Measurements from ENCODE around the gene LMBR1.
"Not testable (repeated sequence)": the region's sequence is repeated elsewhere in the genome, so short reads cannot be mapped to it uniquely, and the experiment has no call there.

Gene LMBR1

GRCh38 chr7:156848979-156849378 lies 44.0 kb downstream of the LMBR1 start:
- in situ Hi-C loops (cut with MboI; ENCODE audit: low sequenced_read_pairs), result no loop called here

GRCh38 chr7:156845379-156846101 lies 47.4 kb downstream of the LMBR1 start:
- in situ Hi-C loops (cut with MboI; ENCODE audit: low sequenced_read_pairs), result no loop called here

- in situ Hi-C loops (cut with MboI; ENCODE audit: low sequenced_read_pairs), result not testable (repeated sequence)
Observed at GRCh38 chr7:156843582-156843981, 49.4 kb downstream of the LMBR1 start.

GRCh38 chr7:156843157-156843556 lies 49.8 kb downstream of the LMBR1 start:
- in situ Hi-C loops (cut with MboI; ENCODE audit: low sequenced_read_pairs), result no loop called here

DNA sequence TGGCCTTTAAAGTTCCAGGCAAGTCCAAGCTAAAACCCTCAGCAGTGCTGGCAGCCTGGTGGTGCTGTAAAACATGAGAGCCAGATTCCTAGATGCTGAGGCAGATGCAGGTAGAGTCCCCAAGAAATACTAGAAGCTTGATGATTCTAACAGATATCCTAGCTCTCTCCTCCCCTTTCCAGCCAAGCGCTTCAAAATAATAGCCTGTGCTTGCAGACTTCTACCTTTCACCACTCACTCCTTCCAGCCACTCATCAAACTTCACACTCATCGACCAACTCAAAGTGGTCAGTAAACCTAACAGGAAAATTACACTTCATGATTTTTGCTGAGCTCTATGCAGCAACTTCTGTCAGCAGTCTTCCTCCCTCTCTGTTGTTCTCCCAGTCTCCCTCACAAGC lies 50.2 kb downstream of the LMBR1 start:
- in situ Hi-C loops (cut with MboI; ENCODE audit: low sequenced_read_pairs), result no loop called here

GRCh38 chr7:156842317-156842716 lies 50.7 kb downstream of the LMBR1 start:
- in situ Hi-C loops (cut with MboI; ENCODE audit: low sequenced_read_pairs), result no loop called here

GRCh38 chr7:156841497-156841896 lies 51.5 kb downstream of the LMBR1 start:
- in situ Hi-C loops (cut with MboI; ENCODE audit: low sequenced_read_pairs), result no loop called here

- in situ Hi-C loops (cut with MboI; ENCODE audit: low sequenced_read_pairs), result no loop called here
Observed at GRCh38 chr7:156840134-156840533, 52.8 kb downstream of the LMBR1 start.

DNA sequence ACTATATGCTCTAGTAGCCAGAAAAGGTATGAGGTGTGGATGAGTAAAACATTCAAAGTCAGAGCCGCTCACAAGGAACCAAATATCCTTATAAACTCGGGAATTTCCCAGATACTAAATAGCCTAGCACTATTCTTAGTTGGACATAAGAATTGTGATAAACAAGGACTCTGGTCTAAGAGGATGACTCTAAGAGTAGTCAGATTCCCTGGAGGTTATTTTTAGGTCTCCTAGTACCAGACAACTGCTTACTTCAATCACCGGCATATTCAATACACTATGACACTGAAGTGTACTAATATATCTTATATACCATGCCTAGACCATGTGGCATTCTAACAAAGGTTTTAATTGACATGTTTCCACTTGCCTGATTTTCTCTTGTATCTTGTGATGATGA lies 56.5 kb downstream of the LMBR1 start:
- in situ Hi-C loops (cut with MboI; ENCODE audit: low sequenced_read_pairs), result no loop called here

GRCh38 chr7:156834462-156834861 lies 58.5 kb downstream of the LMBR1 start:
- in situ Hi-C loops (cut with MboI; ENCODE audit: low sequenced_read_pairs), result no loop called here

DNA sequence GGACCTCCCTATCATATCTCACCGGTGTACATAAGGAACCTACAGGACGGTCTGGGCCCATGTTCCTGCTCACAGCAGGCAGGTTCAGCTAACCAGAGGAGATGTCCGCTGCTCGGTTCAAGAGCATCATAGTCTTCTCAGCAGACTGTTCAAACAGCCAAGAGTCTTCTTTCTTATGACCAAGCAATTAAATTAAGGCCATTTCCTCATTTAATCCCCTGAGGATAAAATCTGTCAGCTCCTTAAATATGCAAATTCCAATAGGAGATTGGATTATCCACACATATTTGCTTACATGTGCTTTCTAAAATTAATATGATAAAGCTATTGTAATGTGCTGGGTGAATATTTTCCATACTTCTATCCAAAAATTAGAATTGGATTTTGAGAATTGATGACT lies 59.7 kb downstream of the LMBR1 start:
- in situ Hi-C loops (cut with MboI; ENCODE audit: low sequenced_read_pairs), result no loop called here

GRCh38 chr7:156832195-156832877 lies 60.6 kb downstream of the LMBR1 start:
- in situ Hi-C loops (cut with MboI; ENCODE audit: low sequenced_read_pairs), result no loop called here

DNA sequence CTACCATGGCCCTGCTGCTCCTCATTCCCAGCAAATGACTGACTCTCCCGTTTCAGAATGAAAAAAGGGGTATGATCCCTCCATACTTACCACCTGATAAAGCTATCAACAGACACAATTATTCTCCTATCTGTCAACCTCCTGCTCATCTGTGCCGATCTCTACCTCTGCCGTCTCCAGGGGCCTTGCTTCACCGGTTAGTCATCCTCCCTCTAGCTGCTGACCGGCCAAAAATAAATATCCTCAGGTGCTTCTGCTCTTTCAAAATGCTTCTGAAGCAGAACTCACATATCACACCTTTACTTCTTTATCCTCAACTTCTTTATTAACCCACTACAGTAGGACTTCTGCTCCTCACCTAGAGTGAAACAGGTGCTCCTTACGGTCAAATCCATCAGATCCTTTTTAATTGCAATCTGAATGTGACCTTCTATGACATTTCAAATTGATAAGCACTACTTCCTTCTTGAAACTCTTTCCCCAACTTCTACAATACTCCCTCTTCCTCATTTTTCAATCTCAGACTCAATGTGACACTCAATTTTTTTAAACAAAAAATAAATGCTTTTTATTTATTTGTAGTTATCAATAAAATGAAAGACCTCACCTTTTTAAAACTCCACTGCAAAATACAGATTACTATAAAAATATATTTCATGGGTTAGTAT lies 63.2 kb downstream of the LMBR1 start:
- in situ Hi-C loops (cut with MboI; ENCODE audit: low sequenced_read_pairs), result no loop called here

GRCh38 chr7:156827587-156828203 lies 65.3 kb downstream of the LMBR1 start:
- in situ Hi-C loops (cut with MboI; ENCODE audit: low sequenced_read_pairs), result no loop called here

GRCh38 chr7:156823435-156823834 lies 69.5 kb downstream of the LMBR1 start:
- in situ Hi-C loops (cut with MboI; ENCODE audit: low sequenced_read_pairs), result loop anchor here (25.0 kb wide), 1 partner anchor 1011 kb away; the partner anchor contains the start of gene SHH

DNA sequence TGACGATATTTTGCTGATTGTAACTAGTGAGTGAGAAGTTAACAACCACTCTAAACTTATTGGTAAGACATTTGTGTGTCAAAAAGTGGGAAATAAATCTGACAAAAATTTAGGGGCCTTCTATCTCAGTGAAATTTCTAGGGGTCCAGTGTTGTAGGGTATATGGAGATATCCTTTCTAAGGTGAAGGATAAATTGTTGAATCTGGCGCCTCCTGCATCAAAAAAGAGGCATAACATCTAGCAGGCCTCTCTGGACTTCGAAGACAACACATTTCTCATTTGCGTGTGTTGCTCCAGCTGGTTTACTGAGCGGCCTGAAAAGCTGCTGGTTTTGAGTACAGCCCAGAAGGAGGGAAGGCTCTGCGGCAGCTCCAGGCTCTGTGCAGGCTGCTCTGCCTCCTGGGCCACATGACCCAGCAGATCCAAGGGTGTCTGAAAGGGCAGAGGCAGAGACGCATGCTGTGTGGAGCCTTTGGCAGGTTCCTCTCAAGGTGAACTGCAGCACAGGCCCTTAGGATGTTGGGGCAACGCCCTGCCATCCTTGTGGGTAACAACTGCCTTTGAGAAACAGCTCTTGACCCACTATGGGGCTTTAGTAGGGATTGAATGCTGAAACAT lies 72.4 kb downstream of the LMBR1 start:
- in situ Hi-C loops (cut with MboI; ENCODE audit: low sequenced_read_pairs), result loop anchor here (25.0 kb wide), 1 partner anchor 1008 kb away; the partner anchor contains the start of gene SHH

GRCh38 chr7:156819733-156820295 lies 73.2 kb downstream of the LMBR1 start:
- in situ Hi-C loops (cut with MboI; ENCODE audit: low sequenced_read_pairs), result loop anchor here (25.0 kb wide), 1 partner anchor 1008 kb away; the partner anchor contains the start of gene SHH

DNA sequence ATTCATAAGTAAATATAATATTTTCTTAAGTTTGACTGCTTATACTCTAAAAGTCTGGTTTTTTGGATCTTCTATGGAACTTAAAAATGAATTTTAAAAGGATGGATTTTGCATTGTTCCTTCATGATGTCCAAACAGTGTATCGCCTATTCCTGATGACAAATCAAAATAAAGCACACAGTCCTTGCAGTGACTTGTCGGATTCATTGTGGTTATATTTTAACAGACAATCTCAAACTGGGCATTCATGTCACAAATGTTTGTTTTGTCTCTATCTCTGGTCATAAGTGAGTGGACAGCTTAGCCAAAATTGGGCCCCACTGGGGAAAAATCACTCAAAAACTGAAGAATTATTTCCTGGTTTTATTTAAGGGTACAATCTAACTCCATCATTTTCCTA lies 74.8 kb downstream of the LMBR1 start:
- in situ Hi-C loops (cut with MboI; ENCODE audit: low sequenced_read_pairs), result loop anchor here (25.0 kb wide), 1 partner anchor 1006 kb away; the partner anchor contains the start of gene SHH

DNA sequence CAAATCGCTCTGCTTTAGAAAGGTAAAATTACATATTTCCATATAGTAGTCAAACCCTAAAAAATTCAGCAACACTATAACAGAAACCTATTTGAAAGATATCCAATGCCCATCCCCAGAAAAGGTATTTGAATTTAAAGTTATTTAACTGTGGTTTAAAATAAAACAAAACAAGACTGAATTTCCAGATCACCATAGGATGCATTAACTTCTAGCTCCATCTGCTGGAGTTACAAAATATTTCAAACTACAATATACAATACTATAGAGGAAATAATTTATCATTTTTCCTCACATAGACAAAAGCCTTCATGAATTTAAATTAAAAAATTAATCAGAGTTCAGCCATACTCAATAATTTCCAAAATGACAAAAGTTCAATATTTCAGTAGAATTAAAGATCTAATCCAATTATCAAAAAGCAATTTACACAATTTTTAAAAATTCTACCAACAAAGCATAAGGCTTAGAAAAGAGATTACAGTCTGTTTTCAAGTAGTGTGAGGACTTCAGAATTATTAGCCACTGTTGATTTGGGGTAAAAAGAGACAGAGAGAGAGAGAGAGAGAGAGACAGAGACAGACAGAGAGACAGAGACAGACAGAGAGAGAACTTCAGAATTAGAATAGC lies 75.9 kb downstream of the LMBR1 start:
- in situ Hi-C loops (cut with MboI; ENCODE audit: low sequenced_read_pairs), result loop anchor here (25.0 kb wide), 1 partner anchor 1005 kb away; the partner anchor contains the start of gene SHH

- in situ Hi-C loops (cut with MboI; ENCODE audit: low sequenced_read_pairs), result loop anchor here (25.0 kb wide), 1 partner anchor 999 kb away; the partner anchor contains the start of gene SHH
Observed at GRCh38 chr7:156811706-156812105, 81.3 kb downstream of the LMBR1 start.
